ENCODE results near the gene AEBP1. TPM values are rescaled to one million over a fixed set of nuclear protein-coding genes. Genes with fewer than 3 reads are reported as not detected.

The AEBP1 gene
- total RNA-seq, 1 experiment from 2014 or later, result 49.3 TPM

- no peak for DNase-seq
- Mint-ChIP-seq H3K4me3 (no peak overlapping the region), H3K36me3 (ENCODE audit: insufficient read depth in 1 of 3, low read depth in 3 of 3) (no peaks in the 10 kb centered on the region), H3K9me3 (no peaks in the 10 kb centered on the region), H3K4me1 (peaks cover 6 to 11% of the 10 kb centered on the region in 2 experiments), H3K27ac (no peak overlapping the region), H3K27me3 (ENCODE audit: low read depth) (peaks cover 16% of the 10 kb centered on the region)
- Histone ChIP-seq H3K9ac (ENCODE audit: extremely low read depth, insufficient read length, low read length) (no peak overlapping the region), H2BK120ac (ENCODE audit: low read depth, low read length, poor library complexity, severe bottlenecking) (no peak overlapping the region), H3K27ac (ENCODE audit: insufficient read length, low read depth, low read length) (no peak overlapping the region), H4K91ac (ENCODE audit: insufficient read length, low read depth, low read length) (no peak overlapping the region), H3K27me3 (ENCODE audit: insufficient read depth, low read length) (no peaks in the 10 kb centered on the region), H3K9me3 (ENCODE audit: control insufficient read depth, low read depth, low read length) (no peaks in the 10 kb centered on the region), H3K4me2 (ENCODE audit: insufficient read depth, insufficient read length, low read length) (no peak overlapping the region), H4K20me1 (ENCODE audit: control insufficient read depth, insufficient read depth, insufficient read length) (no peaks in the 10 kb centered on the region), H2BK12ac (ENCODE audit: insufficient read length, low read depth, low read length) (no peak overlapping the region), H2BK15ac (ENCODE audit: low read depth, low read length) (no peak overlapping the region), H3K79me1 (ENCODE audit: insufficient read depth, low read depth, low read length, poor library complexity, severe bottlenecking) (no peaks in the 10 kb centered on the region), H3K79me2 (ENCODE audit: insufficient read depth, low read length) (no peaks in the 10 kb centered on the region), H3T11ph (ENCODE audit: low read length) (no peak overlapping the region), H4K8ac (replicated peaks; ENCODE audit: insufficient read length, low read depth, low read length) (no peak overlapping the region), H3K18ac (ENCODE audit: insufficient read length, low read depth, low read length) (no peak overlapping the region), H2BK5ac (ENCODE audit: insufficient read length, low read length) (no peak overlapping the region), H3K23me2 (ENCODE audit: insufficient read length, low read depth, low read length, poor library complexity, severe bottlenecking) (no peaks in the 10 kb centered on the region), H3K4me1 (ENCODE audit: insufficient read depth, low read length) (no peaks in the 10 kb centered on the region), H3K4ac (ENCODE audit: low read depth, low read length) (no peak overlapping the region), H2BK20ac (ENCODE audit: low read depth, low read length, poor library complexity, severe bottlenecking) (no peak overlapping the region), H3K14ac (ENCODE audit: insufficient read depth, low read length) (no peak overlapping the region), H2AK5ac (ENCODE audit: insufficient read length, low read length) (no peak overlapping the region), H2AFZ (ENCODE audit: low read length) (no peak overlapping the region), H3K23ac (ENCODE audit: insufficient read length, low read depth, low read length) (no peak overlapping the region), H4K5ac (ENCODE audit: insufficient read length, low read depth, low read length) (no peak overlapping the region), H3K56ac (ENCODE audit: insufficient read length, low read depth, low read length) (no peak overlapping the region)
- WGBS (ENCODE audit: extremely low coverage, insufficient read length, low lambda C conversion rate), result no CpG with 5 or more reads among the region's 9 CpGs
- no peak for TF ChIP-seq CTCF (conservative IDR thresholded peaks at IDR 0.05)
Measured at GRCh38 chr7:44151956-44152355, 47.8 kb downstream of the AEBP1 start.
